Myocyte (in vitro differentiated cells): ENCODE measurements around the gene WDR82. TPM values are rescaled to one million over a fixed set of nuclear protein-coding genes. Genes with fewer than 3 reads are reported as not detected.

ENCODE experiments used
- DNase-seq: peaks from one replicate; pipeline ENCODE4 v3.0.0-alpha.2; 2012; ENCODE audit warnings: low read depth
- total RNA-seq: library from RNA; depleted of rRNA; stranded (reverse); fragments of >200 nt; gene quantifications from 2 replicates; pipeline ENCODE4 v1.2.3, GENCODE V29; 2014

The WDR82 gene
- total RNA-seq, 1 donor from 2014 or later, result 58.6 TPM

- no peak for DNase-seq
Measured at GRCh38 chr3:52257911-52258310, 20.5 kb downstream of the WDR82 start.

- no peak for DNase-seq
Measured at GRCh38 chr3:52256622-52257021, 21.8 kb downstream of the WDR82 start.

GRCh38 chr3:52256159-52256558 is 22.3 kb downstream of the WDR82 start:
- DNase-seq, result no peak

- DNase-seq, result no peak
Measured at GRCh38 chr3:52254608-52255007, 23.8 kb downstream of the WDR82 start.

GRCh38 chr3:52253314-52254304 is 24.8 kb downstream of the WDR82 start:
- DNase-seq, result no peak

GRCh38 chr3:52250122-52250521 is 28.3 kb downstream of the WDR82 start:
- no peak for DNase-seq

- DNase-seq, result peak; percentile 45
Measured at GRCh38 chr3:52249683-52250082, 28.8 kb downstream of the WDR82 start.

GRCh38 chr3:52248816-52249547 is 29.5 kb downstream of the WDR82 start:
- DNase-seq, result no peak

- DNase-seq, result no peak
Measured at GRCh38 chr3:52248165-52248541, 30.3 kb downstream of the WDR82 start.

- DNase-seq, result no peak
Measured at GRCh38 chr3:52247409-52248164, 30.9 kb downstream of the WDR82 start.

- no peak for DNase-seq
Measured at GRCh38 chr3:52246728-52247408, 31.6 kb downstream of the WDR82 start.

- no peak for DNase-seq
Measured at GRCh38 chr3:52246264-52246620, 32.2 kb downstream of the WDR82 start.

- peak; percentile 44 for DNase-seq
Measured at GRCh38 chr3:52245322-52246263, 32.9 kb downstream of the WDR82 start, which contains the start of gene PPM1M. PPM1M (plus strand) TSS chr3:52245759; CDS start chr3:52245825, 66 bp downstream.

- DNase-seq, result no peak
Measured at GRCh38 chr3:52243791-52244628, 34.4 kb downstream of the WDR82 start.

GRCh38 chr3:52242039-52242438 is 36.4 kb downstream of the WDR82 start:
- no peak for DNase-seq

GRCh38 chr3:52240886-52241370 is 37.5 kb downstream of the WDR82 start:
- DNase-seq, result no peak

- DNase-seq, result peak; percentile 87
Measured at GRCh38 chr3:52240059-52240885, 38.2 kb downstream of the WDR82 start.
